ENCODE measurements around the gene GGNBP2. TPM values are rescaled to one million over a fixed set of nuclear protein-coding genes. Genes with fewer than 3 reads are reported as not detected.
A peak's percentile ranks its signal among the peaks of the same experiment; 100 is the strongest.

Gene GGNBP2
- total and polyA plus RNA-seq, 2 experiments from 2014 or later: 40.1 to 51.5 TPM

- Histone ChIP-seq H2AFZ (peak overlapping the region; percentile 44; the same call in 1 of the 2 replicates), H3K9me2 (ENCODE audit: insufficient read depth) (no peaks in the 10 kb centered on the region), H3K79me2 (ENCODE audit: insufficient read depth) (no peaks in the 10 kb centered on the region; the same call in 1 of the 2 replicates), H3K4me2 (ENCODE audit: unreplicated experiment) (no peak overlapping the region), H3K9me3 (ENCODE audit: low read depth) (no peaks in the 10 kb centered on the region), H4K20me1 (ENCODE audit: insufficient read depth) (no peaks in the 10 kb centered on the region), H3K36me3 (ENCODE audit: low read depth) (no peaks in the 10 kb centered on the region), H3K4me3 (no peak overlapping the region), H3F3A (ENCODE audit: insufficient read depth) (no peaks in the 10 kb centered on the region), H3K4me1 (ENCODE audit: insufficient read depth) (peaks cover 5% of the 10 kb centered on the region; the same call in 1 of the 2 replicates), H3K27me3 (replicated peaks; ENCODE audit: insufficient read depth) (no peaks in the 10 kb centered on the region), H3K27ac (peak overlapping the region; percentile 57), H3K9ac (peak overlapping the region; percentile 53; the same call in 1 of the 2 replicates)
- in situ Hi-C loops (cut with MboI): no loop called here
- DNase-seq: peak; percentile 95
- no peak for TF ChIP-seq EZH2 (IDR thresholded peaks at IDR 0.05; ENCODE audit: insufficient read depth, poor library complexity, severe bottlenecking)
- no peak for TF ChIP-seq EZH2phosphoT487 (IDR thresholded peaks at IDR 0.05; ENCODE audit: insufficient read depth, low read depth)
- 50% methylated on average over 9 of the region's 9 CpGs for WGBS, 2 experiments (ENCODE audit: low coverage in 1 of 2, low lambda C conversion rate in 2 of 2, missing lambda C conversion rate in 2 of 2)
Observed at GRCh38 chr17:36611345-36612072, 66.8 kb downstream of the GGNBP2 start.

- Histone ChIP-seq H3K79me2 (ENCODE audit: insufficient read depth) (no peaks in the 10 kb centered on the region; the same call in 1 of the 2 replicates), H3K27me3 (replicated peaks; ENCODE audit: insufficient read depth) (no peaks in the 10 kb centered on the region), H3K4me3 (no peak overlapping the region), H4K20me1 (ENCODE audit: insufficient read depth) (no peaks in the 10 kb centered on the region), H3K36me3 (ENCODE audit: low read depth) (no peaks in the 10 kb centered on the region), H3K4me2 (ENCODE audit: unreplicated experiment) (no peak overlapping the region), H3K9ac (peak overlapping the region; percentile 23; the same call in 1 of the 2 replicates), H3F3A (ENCODE audit: insufficient read depth) (no peaks in the 10 kb centered on the region), H3K27ac (peak overlapping the region; percentile 57), H3K9me3 (ENCODE audit: low read depth) (no peaks in the 10 kb centered on the region), H3K4me1 (ENCODE audit: insufficient read depth) (peaks cover 5% of the 10 kb centered on the region; the same call in 1 of the 2 replicates), H3K9me2 (ENCODE audit: insufficient read depth) (no peaks in the 10 kb centered on the region), H2AFZ (no peak overlapping the region)
- no peak for DNase-seq
- 67 to 69% methylated on average over 3 of the region's 3 CpGs for WGBS, 2 experiments (ENCODE audit: low coverage in 1 of 2, low lambda C conversion rate in 2 of 2, missing lambda C conversion rate in 2 of 2)
- TF ChIP-seq EZH2phosphoT487 (IDR thresholded peaks at IDR 0.05; ENCODE audit: insufficient read depth, low read depth) (no peak), EZH2 (IDR thresholded peaks at IDR 0.05; ENCODE audit: insufficient read depth, poor library complexity, severe bottlenecking) (no peak)
- in situ Hi-C loops (cut with MboI): no loop called here
Observed at GRCh38 chr17:36612323-36612722, 67.6 kb downstream of the GGNBP2 start.

DNA sequence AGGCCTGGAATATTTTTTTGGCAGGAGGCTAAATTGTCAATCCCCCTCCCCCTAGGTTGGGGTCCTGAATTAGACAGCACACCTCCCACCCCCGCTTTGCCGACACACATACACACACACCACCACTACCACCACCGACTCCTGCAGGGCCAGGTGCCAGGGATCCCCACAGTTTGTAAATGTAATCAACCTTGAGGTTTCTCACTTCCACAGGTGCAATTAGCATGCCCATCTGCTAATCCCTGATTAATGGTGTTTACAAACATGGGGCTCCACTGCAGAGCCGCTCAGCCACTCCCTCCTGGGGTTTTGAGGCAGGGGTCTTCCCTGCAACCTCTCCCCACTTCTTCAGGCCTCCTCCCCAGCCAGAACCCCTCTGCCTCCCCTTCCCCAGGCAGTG, 68.4 kb downstream of the GGNBP2 start:
- in situ Hi-C loops (cut with MboI): no loop called here
- H3K4me3 ChIP-seq: no peak overlapping the region
- H3K9me3 ChIP-seq (ENCODE audit: low read depth): no peaks in the 10 kb centered on the region
- TF ChIP-seq EZH2phosphoT487 (IDR thresholded peaks at IDR 0.05; ENCODE audit: insufficient read depth, low read depth): no peak
- no peak for TF ChIP-seq EZH2 (IDR thresholded peaks at IDR 0.05; ENCODE audit: insufficient read depth, poor library complexity, severe bottlenecking)
- H3K36me3 ChIP-seq (ENCODE audit: low read depth): no peaks in the 10 kb centered on the region
- no peak for DNase-seq
- H3K79me2 ChIP-seq (ENCODE audit: insufficient read depth): no peaks in the 10 kb centered on the region
- no peaks in the 10 kb centered on the region for H3K9me2 ChIP-seq (ENCODE audit: insufficient read depth)
- H3F3A ChIP-seq (ENCODE audit: insufficient read depth): no peaks in the 10 kb centered on the region
- 64 to 67% methylated on average over 4 of the region's 4 CpGs for WGBS, 2 experiments (ENCODE audit: low coverage in 1 of 2, low lambda C conversion rate in 2 of 2, missing lambda C conversion rate in 2 of 2)
- H3K27ac ChIP-seq: no peak overlapping the region
- no peaks in the 10 kb centered on the region for H4K20me1 ChIP-seq (ENCODE audit: insufficient read depth)
- peaks cover 5% of the 10 kb centered on the region; the same call in 1 of the 2 replicates for H3K4me1 ChIP-seq (ENCODE audit: insufficient read depth)
- no peak overlapping the region for H3K4me2 ChIP-seq (ENCODE audit: unreplicated experiment)
- no peak overlapping the region for H3K9ac ChIP-seq
- no peaks in the 10 kb centered on the region for H3K27me3 ChIP-seq (replicated peaks; ENCODE audit: insufficient read depth)
- H2AFZ ChIP-seq: no peak overlapping the region

DNA sequence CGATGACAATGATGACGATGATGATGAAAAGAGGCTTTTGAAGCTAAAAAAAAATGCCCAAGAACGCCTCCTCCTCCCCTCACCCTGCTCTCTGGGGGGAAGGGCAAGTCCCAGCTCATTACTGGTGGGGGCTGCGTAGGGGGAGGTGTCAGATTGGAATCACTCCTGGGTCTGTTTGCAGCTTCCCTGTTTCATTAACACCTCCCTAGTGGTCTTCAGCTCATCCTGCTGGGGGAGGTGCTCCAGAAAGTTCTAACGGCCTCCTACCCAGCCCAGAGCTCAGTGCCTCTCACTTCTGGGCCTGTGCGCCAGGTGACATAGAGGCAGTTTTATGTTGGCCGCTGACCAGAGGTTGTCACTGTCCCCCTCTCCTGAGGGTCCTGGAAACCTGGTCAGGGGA, 69.4 kb downstream of the GGNBP2 start:
- 41 to 55% methylated on average over 7 of the region's 7 CpGs for WGBS, 2 experiments (ENCODE audit: low coverage in 1 of 2, low lambda C conversion rate in 2 of 2, missing lambda C conversion rate in 2 of 2)

More for the DNA sequence above, 69.4 kb downstream of the GGNBP2 start:
- Histone ChIP-seq H4K20me1 (ENCODE audit: insufficient read depth) (no peaks in the 10 kb centered on the region), H3K36me3 (ENCODE audit: low read depth) (no peaks in the 10 kb centered on the region), H2AFZ (no peak overlapping the region), H3K27ac (no peak overlapping the region), H3K4me3 (no peak overlapping the region), H3K9me2 (ENCODE audit: insufficient read depth) (no peaks in the 10 kb centered on the region), H3K4me2 (ENCODE audit: unreplicated experiment) (no peak overlapping the region), H3K79me2 (ENCODE audit: insufficient read depth) (no peaks in the 10 kb centered on the region), H3K9ac (no peak overlapping the region), H3K4me1 (ENCODE audit: insufficient read depth) (peaks cover 5% of the 10 kb centered on the region; the same call in 1 of the 2 replicates), H3K27me3 (replicated peaks; ENCODE audit: insufficient read depth) (no peaks in the 10 kb centered on the region), H3F3A (ENCODE audit: insufficient read depth) (no peaks in the 10 kb centered on the region), H3K9me3 (ENCODE audit: low read depth) (no peaks in the 10 kb centered on the region)
- TF ChIP-seq EZH2phosphoT487 (IDR thresholded peaks at IDR 0.05; ENCODE audit: insufficient read depth, low read depth): no peak
- no peak for TF ChIP-seq EZH2 (IDR thresholded peaks at IDR 0.05; ENCODE audit: insufficient read depth, poor library complexity, severe bottlenecking)
- in situ Hi-C loops (cut with MboI): no loop called here
- DNase-seq: no peak
